Uterus (tissue), 2 donors: ENCODE results near the gene SLC9A1.

Experiments used
- CTCF ChIP-seq, 4 experiments: fragments of 200-600 bp in 2 of 4; fragments of 450-650 bp in 2 of 4; sonication (generic) in 2 of 4; IDR thresholded peaks; one replicate each; pipeline ENCODE4 v1.5.1; 2016 to 2019; ENCODE audit warnings: antibody characterized with exemption in 4 of 4, mild to moderate bottlenecking in 2 of 4, moderate library complexity in 1 of 4
- POLR2A ChIP-seq, 2 donors: fragments of 450-650 bp; IDR thresholded peaks; one replicate each; pipeline ENCODE4 v1.6.1; 2016; ENCODE audit warnings: antibody characterized with exemption in 2 of 2, mild to moderate bottlenecking in 1 of 2, moderate library complexity in 1 of 2

DNA sequence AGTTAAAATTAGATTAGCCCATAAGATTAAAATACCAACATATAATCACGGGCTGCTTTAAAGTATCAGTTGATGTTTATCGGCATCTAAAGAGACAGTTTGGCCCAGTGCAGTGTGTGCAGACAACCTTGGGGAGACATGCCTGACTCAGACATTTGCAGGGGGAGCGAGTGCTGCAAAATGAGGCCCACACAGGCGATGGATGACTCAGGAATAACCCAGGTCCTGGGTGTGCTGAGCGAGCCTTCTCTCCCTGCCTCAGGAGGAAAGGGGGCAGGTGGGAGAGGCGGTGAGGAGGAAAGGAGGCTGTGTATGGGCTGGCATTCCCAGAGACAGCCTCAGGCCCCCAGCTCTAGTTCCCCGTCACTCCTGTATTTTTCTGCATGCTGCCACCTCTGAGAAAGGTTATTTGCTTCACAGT is 9.0 kb downstream of the SLC9A1 start:
- TF ChIP-seq CTCF (IDR thresholded peaks at IDR 0.05) (no peak), POLR2A (IDR thresholded peaks at IDR 0.05) (no peak)
